T-helper 1 cell treated with Interleukin-12 subunit alpha and Interleukin-12 subunit beta and Interleukin-4 antibody, amounts not matched to agents 30 μg/mL and 1 μg/mL, for 36 hours (primary cell): ENCODE data around the gene USP47.

Experiments
- H3K27ac Mint-ChIP-seq: one replicate; pipeline ENCODE4 v1.8.0; 2021; ENCODE audit warnings: mild to moderate bottlenecking, mixed read lengths
- H3K27me3 Mint-ChIP-seq: one replicate; pipeline ENCODE4 v1.8.0; 2021; ENCODE audit warnings: low read depth, mixed read lengths
- H3K36me3 Mint-ChIP-seq: one replicate; pipeline ENCODE4 v1.8.0; 2021; ENCODE audit warnings: low read depth, mixed read lengths
- H3K4me1 Mint-ChIP-seq: one replicate; pipeline ENCODE4 v1.8.0; 2021; ENCODE audit warnings: low read depth, mixed read lengths
- H3K4me3 Mint-ChIP-seq: one replicate; pipeline ENCODE4 v1.8.0; 2021; ENCODE audit warnings: mild to moderate bottlenecking, moderate library complexity, mixed read lengths
- H3K9me3 Mint-ChIP-seq: one replicate; pipeline ENCODE4 v1.8.0; 2021; ENCODE audit warnings: mixed read lengths

The USP47 gene

DNA sequence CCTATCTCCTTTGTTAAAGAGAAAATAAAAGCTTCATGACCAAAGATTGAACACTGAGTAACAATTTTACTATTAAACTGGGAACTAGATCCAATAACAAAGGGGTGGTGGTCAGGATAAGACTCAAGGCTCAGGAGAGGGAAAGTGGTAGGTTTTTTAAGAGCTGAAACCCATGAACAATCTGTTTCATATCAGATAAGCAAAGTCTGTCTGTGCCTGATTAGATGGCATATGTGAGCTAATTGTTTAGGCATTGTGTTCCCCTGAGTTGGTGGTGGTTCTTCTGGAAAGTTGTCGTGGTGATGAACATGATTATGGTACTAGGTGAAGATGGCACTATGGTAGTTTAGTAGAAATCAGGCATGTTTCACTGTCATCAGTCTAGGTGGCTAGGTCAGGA lies 24.4 kb downstream of the USP47 start:
- peaks cover 25% of the 10 kb centered on the region for H3K4me1 Mint-ChIP-seq
- H3K27me3 Mint-ChIP-seq, result no peaks in the 10 kb centered on the region
- H3K27ac Mint-ChIP-seq, result no peak overlapping the region
- no peaks in the 10 kb centered on the region for H3K9me3 Mint-ChIP-seq
- H3K4me3 Mint-ChIP-seq, result no peak overlapping the region
- H3K36me3 Mint-ChIP-seq, result peaks cover 5% of the 10 kb centered on the region

DNA sequence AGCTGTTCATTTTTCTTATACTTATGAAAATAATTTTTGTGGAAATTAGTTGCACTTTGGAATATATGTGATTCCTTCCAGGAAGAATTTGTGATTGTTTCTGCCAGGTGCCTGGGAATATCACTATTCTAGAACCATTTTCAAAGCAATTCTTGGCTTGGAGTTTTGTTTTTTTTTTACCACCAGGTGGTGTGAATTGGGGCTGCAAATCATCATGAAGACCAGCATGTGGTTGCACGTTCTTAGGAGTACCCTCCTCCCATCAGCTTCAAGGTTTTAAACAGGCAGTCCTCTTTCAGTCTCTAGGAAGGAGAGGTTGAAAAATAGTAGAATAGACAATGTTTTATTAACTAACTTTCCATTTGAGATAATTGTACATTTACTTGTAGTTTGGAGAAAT lies 25.9 kb downstream of the USP47 start:
- Mint-ChIP-seq H3K4me1 (peaks cover 33% of the 10 kb centered on the region), H3K4me3 (no peak overlapping the region), H3K9me3 (no peaks in the 10 kb centered on the region), H3K36me3 (peaks cover 5% of the 10 kb centered on the region), H3K27me3 (no peaks in the 10 kb centered on the region), H3K27ac (no peak overlapping the region)

DNA sequence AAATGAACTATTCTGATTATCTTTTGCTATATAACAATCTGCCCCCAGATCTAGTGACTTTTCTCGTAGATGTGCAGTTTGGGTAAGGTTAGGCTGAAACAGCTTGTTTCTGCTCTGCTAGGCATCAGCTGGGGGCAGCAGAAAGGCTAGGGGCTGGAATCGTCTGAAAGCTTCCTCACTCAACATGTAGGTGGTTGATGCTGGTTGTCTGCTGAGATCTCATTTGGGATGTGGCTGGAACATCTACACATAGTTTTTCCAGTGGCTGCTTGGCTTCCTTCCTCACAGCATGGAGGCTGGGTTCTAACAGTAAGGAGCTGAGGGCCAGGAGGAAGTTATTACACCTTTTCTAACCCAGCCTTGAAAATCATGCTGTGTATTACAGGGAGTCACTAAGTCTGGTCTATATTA lies 30.2 kb downstream of the USP47 start:
- Mint-ChIP-seq H3K27me3 (no peaks in the 10 kb centered on the region), H3K27ac (no peak overlapping the region), H3K36me3 (peaks cover 4% of the 10 kb centered on the region)

DNA sequence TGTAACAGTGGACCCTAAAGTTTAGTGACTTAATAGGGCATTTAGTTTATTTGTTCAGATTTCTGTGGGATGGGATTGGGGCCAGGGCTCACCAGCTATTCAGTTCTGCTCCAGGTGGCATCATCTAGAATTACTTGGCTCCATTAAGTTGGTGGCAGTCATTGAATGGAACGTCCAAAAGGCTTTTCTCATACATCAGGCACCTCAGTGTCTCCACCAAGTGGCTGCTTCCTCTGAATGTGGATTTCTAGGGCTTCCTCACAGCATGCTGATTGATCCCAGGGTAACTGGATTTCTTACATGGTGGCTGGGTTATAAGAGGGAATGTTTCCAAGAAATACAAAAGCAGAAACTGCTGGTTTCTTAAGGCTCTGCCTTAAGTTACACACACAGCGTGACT lies 34.7 kb downstream of the USP47 start:
- H3K27ac Mint-ChIP-seq, result no peak overlapping the region
- no peaks in the 10 kb centered on the region for H3K9me3 Mint-ChIP-seq
- H3K27me3 Mint-ChIP-seq, result no peaks in the 10 kb centered on the region
- no peaks in the 10 kb centered on the region for H3K36me3 Mint-ChIP-seq
- peaks cover 17% of the 10 kb centered on the region for H3K4me1 Mint-ChIP-seq
- no peak overlapping the region for H3K4me3 Mint-ChIP-seq

More for the DNA sequence above, 30.2 kb downstream of the USP47 start:
- H3K9me3 Mint-ChIP-seq, result no peaks in the 10 kb centered on the region
- H3K4me3 Mint-ChIP-seq, result no peak overlapping the region
- peaks cover 15% of the 10 kb centered on the region for H3K4me1 Mint-ChIP-seq

DNA sequence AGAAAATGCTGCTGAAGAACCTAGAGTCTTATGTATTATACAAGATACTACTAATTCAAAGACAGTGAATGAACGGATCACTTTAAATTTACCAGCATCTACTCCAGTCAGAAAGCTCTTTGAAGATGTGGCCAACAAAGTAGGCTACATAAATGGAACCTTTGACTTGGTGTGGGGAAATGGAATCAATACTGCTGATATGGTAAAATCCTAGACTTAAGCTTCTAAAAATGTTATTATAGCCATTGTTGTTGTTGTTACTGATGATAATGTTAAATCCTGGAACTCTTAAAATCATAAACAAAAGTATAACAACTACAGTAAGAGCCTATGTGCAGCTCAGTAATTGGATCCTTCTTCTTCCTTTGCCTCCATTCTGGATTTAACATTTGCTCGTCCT lies 38.4 kb downstream of the USP47 start:
- Mint-ChIP-seq H3K36me3 (peaks cover 8% of the 10 kb centered on the region), H3K4me3 (no peak overlapping the region), H3K27me3 (no peaks in the 10 kb centered on the region), H3K9me3 (no peaks in the 10 kb centered on the region), H3K4me1 (peaks cover 18% of the 10 kb centered on the region), H3K27ac (no peak overlapping the region)

DNA sequence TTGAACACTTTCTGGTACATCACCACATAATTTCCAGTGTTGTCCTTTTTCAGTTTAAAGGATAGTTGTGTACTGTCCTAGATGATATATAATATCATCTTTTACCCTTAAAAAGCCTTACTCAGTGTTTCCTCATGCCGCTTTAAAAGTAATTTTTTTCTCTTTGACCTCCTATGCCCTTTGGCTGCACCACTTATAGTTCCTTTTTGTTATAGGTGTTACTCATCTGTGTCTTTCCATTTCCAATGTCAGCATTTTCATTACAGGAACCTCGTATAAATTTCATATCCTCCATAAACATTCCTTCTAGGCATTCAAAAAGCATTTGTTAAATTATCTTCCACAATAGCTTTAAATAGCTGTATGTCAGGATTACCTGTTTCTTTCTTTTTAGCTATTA lies 40.8 kb downstream of the USP47 start:
- peaks cover 30% of the 10 kb centered on the region for H3K36me3 Mint-ChIP-seq
- peaks cover 18% of the 10 kb centered on the region for H3K4me1 Mint-ChIP-seq

DNA sequence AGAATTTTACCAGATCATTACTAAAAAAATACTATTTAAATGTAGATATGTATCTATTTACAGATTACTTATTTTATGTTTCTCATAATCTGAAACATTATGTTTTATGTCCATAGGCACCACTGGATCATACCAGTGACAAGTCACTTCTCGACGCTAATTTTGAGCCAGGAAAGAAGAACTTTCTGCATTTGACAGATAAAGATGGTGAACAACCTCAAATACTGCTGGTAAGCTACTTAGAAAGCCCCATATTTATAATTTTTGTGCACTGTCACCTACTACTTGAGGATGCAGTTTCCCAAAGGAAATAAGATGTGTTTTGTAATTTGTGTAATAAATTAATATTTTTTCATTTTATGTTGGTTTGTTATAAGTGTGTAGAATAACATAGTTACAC lies 42.6 kb downstream of the USP47 start:
- Mint-ChIP-seq H3K36me3 (peaks cover 44% of the 10 kb centered on the region), H3K27me3 (no peaks in the 10 kb centered on the region), H3K9me3 (no peaks in the 10 kb centered on the region), H3K27ac (no peak overlapping the region), H3K4me3 (no peak overlapping the region), H3K4me1 (peaks cover 24% of the 10 kb centered on the region)

More for the DNA sequence above, 40.8 kb downstream of the USP47 start:
- no peaks in the 10 kb centered on the region for H3K9me3 Mint-ChIP-seq
- no peaks in the 10 kb centered on the region for H3K27me3 Mint-ChIP-seq
- H3K27ac Mint-ChIP-seq, result no peak overlapping the region
- no peak overlapping the region for H3K4me3 Mint-ChIP-seq

DNA sequence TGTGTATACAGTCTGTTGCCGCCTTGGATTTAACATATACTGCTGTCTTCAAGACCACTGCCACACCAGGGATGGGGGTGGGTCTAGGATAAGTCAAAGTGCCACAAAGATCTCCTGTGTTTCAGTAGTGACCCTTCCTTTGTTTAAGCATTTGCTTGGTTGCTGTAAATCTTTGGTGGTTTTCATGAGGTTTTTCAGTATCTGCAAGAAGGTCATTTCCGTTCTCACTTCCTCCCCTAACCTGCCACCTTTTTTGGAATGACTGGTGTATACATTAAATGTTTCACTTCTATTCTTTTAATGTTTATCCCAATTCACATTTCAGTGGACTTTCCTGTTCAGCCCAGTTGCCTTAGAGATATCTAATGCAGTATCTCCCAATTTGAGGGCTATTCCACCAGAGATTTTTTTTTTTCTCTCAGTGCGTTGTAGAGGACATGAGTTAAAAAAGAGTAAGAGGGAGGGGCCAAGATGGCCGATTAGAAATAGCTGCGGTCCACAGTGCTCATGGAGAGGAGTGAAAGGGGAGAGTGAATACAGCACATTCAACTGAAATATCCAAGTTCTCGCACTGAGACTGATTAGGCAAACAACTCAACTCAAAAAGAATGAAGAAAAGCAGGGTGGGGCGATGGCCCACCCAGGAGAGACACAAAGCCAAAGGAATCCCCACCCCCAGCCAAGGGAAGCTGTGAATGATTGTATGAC lies 43.2 kb downstream of the USP47 start:
- peaks cover 47% of the 10 kb centered on the region for H3K36me3 Mint-ChIP-seq
- H3K4me1 Mint-ChIP-seq, result peaks cover 24% of the 10 kb centered on the region
- no peaks in the 10 kb centered on the region for H3K9me3 Mint-ChIP-seq
- H3K4me3 Mint-ChIP-seq, result no peak overlapping the region
- H3K27ac Mint-ChIP-seq, result peak overlapping the region; percentile 46
- no peaks in the 10 kb centered on the region for H3K27me3 Mint-ChIP-seq

DNA sequence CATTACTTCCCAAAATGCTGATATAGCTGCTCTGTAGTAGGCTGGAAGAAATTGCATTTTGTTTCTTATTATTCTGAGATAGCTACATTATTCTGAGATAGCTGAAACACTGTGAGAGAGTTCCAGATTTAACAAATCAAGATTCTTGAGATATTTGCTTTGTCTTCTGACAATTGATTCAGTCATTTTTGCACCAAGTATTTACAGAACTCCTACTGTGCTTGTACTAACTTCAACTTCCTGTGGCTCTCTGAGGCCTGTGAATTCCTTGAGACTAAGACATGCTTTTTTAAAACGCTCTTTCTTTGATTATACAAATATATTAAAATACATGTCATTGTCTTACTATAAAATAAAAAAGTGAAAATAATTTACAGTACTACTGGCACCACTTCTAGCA lies 52.7 kb downstream of the USP47 start:
- H3K27ac Mint-ChIP-seq, result no peak overlapping the region
- H3K4me3 Mint-ChIP-seq, result no peak overlapping the region
- no peaks in the 10 kb centered on the region for H3K27me3 Mint-ChIP-seq
- peaks cover 10% of the 10 kb centered on the region for H3K36me3 Mint-ChIP-seq
- peaks cover 8% of the 10 kb centered on the region for H3K4me1 Mint-ChIP-seq
- H3K9me3 Mint-ChIP-seq, result no peaks in the 10 kb centered on the region

DNA sequence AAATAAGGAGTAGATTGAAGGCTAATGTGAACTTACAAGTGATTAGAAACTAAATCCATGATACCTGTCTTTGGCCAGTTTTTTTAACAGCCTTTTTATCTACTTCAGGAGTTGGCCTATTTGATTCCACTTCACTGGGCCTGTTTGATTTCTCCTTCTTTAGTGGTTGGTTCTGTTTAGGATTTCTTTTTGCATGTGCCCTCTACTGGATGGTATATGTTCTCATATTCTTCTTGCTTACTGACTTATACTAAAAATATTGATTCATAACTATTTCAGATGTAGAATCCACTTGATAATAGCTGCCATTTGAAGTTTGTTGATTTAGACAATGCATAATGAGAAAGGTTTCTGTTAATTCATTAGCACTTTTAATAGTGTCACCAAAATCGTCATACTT lies 53.9 kb downstream of the USP47 start:
- H3K27ac Mint-ChIP-seq, result no peak overlapping the region
- no peak overlapping the region for H3K4me3 Mint-ChIP-seq
- no peaks in the 10 kb centered on the region for H3K27me3 Mint-ChIP-seq
- peaks cover 8% of the 10 kb centered on the region for H3K36me3 Mint-ChIP-seq
- H3K4me1 Mint-ChIP-seq, result peaks cover 8% of the 10 kb centered on the region
- no peaks in the 10 kb centered on the region for H3K9me3 Mint-ChIP-seq

DNA sequence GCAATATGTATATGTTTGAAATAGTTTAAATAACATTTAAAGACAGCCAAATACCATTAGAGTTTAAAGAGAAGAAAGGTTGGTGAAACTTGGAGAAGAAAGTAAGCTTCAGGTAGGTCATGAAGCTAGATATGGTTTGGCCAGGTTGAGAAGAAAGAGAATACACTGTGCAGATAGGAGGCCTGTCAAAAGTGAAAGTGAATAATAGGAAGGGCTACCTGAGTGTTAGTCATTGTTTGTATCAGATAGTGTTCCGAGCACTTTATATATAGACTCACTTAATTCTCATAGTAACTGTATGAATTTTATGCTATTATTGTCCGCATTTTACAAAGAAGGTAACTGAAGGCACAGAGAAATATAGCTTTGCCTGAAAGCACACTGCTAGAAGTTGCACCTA lies 56.9 kb downstream of the USP47 start:
- Mint-ChIP-seq H3K27ac (no peak overlapping the region), H3K4me1 (peaks cover 8% of the 10 kb centered on the region), H3K36me3 (peaks cover 10% of the 10 kb centered on the region), H3K9me3 (no peaks in the 10 kb centered on the region), H3K27me3 (no peaks in the 10 kb centered on the region), H3K4me3 (no peak overlapping the region)

DNA sequence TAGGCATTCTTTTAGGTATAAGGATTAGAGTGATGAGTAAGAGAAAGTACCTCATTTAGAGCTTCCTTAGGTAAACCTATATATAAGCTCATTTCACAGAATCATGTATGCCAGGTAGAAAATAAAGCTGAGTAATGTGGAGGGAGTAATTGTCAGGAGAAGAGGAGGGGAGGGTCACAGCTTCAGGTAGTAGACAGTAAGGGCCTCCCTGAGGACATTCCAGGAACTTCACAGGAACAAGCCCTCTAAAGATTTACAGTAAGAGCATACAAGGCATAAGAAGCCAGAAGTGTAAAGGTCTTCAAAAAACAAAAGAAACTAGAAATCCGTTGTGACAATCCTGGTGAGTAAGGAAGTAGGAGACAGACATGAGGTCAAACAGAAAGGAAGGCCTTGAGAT lies 57.6 kb downstream of the USP47 start:
- peaks cover 15% of the 10 kb centered on the region for H3K36me3 Mint-ChIP-seq
- no peak overlapping the region for H3K27ac Mint-ChIP-seq
- H3K4me1 Mint-ChIP-seq, result peaks cover 8% of the 10 kb centered on the region
- H3K27me3 Mint-ChIP-seq, result no peaks in the 10 kb centered on the region
- H3K9me3 Mint-ChIP-seq, result no peaks in the 10 kb centered on the region
- no peak overlapping the region for H3K4me3 Mint-ChIP-seq

DNA sequence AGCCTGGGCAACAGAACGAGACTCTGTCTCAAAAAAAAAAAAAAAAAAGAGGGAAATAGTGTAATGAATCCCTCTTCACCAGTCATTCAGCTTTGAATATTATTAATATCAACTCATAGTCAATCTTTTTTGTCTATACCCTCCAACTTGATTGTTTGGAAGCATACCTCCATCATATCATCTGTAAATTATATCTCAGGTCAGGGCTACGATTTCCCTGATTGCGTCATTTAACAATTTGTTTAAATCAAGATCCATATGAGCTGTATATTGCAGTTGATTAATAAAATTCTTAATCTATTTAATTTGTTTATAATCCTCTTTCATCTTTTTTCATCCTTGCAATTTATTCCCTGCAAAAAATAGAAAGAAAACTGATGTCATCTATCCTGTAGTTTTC lies 60.2 kb downstream of the USP47 start:
- Mint-ChIP-seq H3K9me3 (no peaks in the 10 kb centered on the region), H3K36me3 (peaks cover 16% of the 10 kb centered on the region), H3K27ac (no peak overlapping the region), H3K4me3 (no peak overlapping the region), H3K4me1 (peaks cover 7% of the 10 kb centered on the region), H3K27me3 (no peaks in the 10 kb centered on the region)

DNA sequence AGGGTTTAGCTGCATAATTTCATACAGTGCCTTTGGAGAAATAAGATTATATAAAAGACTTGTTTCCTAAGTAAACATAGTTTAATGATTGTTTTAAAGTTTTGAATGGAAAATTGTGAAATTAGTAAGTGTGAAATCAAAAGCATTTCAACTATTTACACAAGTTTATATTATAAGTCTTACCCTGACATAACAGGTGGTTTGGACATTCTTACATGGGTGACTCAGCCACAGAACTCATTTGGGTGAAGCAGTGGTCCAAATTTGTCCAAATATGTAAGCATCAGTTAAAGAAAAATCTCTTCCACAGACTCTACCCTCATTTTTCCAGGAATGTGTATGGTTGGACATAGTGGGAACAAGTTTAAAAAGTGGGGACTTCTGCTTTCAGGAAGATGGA lies 68.0 kb downstream of the USP47 start:
- Mint-ChIP-seq H3K36me3 (peaks cover 22% of the 10 kb centered on the region), H3K4me3 (no peak overlapping the region), H3K27ac (no peak overlapping the region), H3K4me1 (no peaks in the 10 kb centered on the region), H3K9me3 (no peaks in the 10 kb centered on the region), H3K27me3 (no peaks in the 10 kb centered on the region)

DNA sequence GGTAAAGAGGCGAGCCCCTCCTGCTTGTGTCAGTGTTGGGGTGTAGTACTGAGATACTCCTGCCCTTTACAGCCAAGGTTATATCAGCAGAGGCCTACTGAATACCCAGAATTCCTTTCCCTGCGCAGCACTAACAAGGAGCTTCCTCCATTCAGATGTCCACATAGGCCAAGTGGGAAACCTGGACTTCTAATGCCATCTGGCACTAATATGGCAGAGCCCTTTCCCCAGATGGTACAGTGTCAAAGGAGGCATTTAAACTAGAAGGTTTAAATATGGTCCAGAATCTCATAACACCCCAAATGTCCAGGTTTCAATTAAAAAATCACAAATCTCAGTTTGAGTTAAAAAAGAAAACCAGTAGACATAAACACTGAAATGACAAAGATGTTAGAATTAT lies 68.8 kb downstream of the USP47 start:
- Mint-ChIP-seq H3K4me1 (no peaks in the 10 kb centered on the region), H3K27me3 (no peaks in the 10 kb centered on the region), H3K9me3 (no peaks in the 10 kb centered on the region), H3K27ac (no peak overlapping the region), H3K4me3 (no peak overlapping the region), H3K36me3 (peaks cover 19% of the 10 kb centered on the region)

DNA sequence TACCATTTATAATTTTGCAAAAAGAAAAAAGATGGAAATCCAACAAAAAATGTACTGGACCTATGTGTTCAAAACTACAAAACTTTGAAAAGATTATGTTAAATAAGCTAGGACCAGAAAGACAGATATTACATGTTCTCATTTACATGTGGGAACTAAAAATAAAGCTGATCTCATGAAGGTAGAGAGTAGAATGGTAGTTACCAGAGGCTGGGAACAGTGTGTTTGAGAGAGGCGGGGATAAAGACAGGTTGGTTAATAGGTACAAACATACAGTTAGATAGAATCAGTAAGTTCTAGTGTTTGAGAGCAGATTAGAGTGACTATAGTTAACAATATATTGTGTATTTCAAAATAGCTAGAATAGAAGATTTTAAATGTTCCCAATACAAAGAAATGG lies 71.6 kb downstream of the USP47 start:
- no peak overlapping the region for H3K27ac Mint-ChIP-seq
- H3K4me1 Mint-ChIP-seq, result no peaks in the 10 kb centered on the region
- H3K9me3 Mint-ChIP-seq, result no peaks in the 10 kb centered on the region

More for the DNA sequence above, 71.6 kb downstream of the USP47 start:
- H3K27me3 Mint-ChIP-seq, result no peaks in the 10 kb centered on the region
- H3K4me3 Mint-ChIP-seq, result no peak overlapping the region
- H3K36me3 Mint-ChIP-seq, result peaks cover 24% of the 10 kb centered on the region
